AG04450 (cell line): Measurements from ENCODE around the gene SAFB2. TPM values are rescaled to one million over a fixed set of nuclear protein-coding genes. Genes with fewer than 3 reads are reported as not detected.

ENCODE experiments used
- CTCF ChIA-PET: fragments of 300-600, 350-600 bp; formaldehyde crosslinking; extraction: SDS; loops from one replicate; lab custom pipeline; 2022; ENCODE audit warnings: antibody characterized with exemption, inconsistent platforms; lab: Charles Lee
- POLR2A ChIA-PET: fragments of 350-600 bp; formaldehyde crosslinking; extraction: SDS; loops from one replicate; lab custom pipeline; 2021; ENCODE audit warnings: antibody characterized with exemption, inconsistent platforms; lab: Yijun Ruan, JAX
- DNase-seq: peaks from one replicate; pipeline ENCODE4 v3.0.0-alpha.2; 2011; ENCODE audit warnings: low read depth, low spot score
- H3K27ac ChIP-seq: one replicate; pipeline ENCODE4 v1.5.1; 2012; ENCODE audit warnings: low read depth, low read length, control low read depth
- H3K27me3 ChIP-seq: one replicate; pipeline ENCODE4 v1.6.0; 2012; ENCODE audit warnings: low read length; ENCODE audit not compliant: control insufficient read depth, insufficient read depth
- H3K4me3 ChIP-seq: 2 replicates; pipeline ENCODE4 v1.5.1; 2011; ENCODE audit warnings: mild to moderate bottlenecking, low read depth, low read length, control low read depth
- H3K9me3 ChIP-seq: 2 replicates; pipeline ENCODE4 v1.5.1; 2012; ENCODE audit warnings: low read length; ENCODE audit not compliant: control insufficient read depth, insufficient read depth
- CTCF ChIP-seq: IDR thresholded peaks from 2 replicates; pipeline ENCODE4 v1.5.1; 2011; ENCODE audit warnings: low read depth, low read length, control low read depth, inconsistent platforms
- polyA plus RNA-seq: library from polyadenylated mRNA; depleted of rRNA; stranded (reverse); fragments of >200 nt; gene quantifications from 2 replicates; pipeline ENCODE4 v1.2.3, GENCODE V29; 2011

The SAFB2 gene
- polyA plus RNA-seq, 1 experiment: 24.4 TPM

GRCh38 chr19:5559804-5560133 is 62.8 kb downstream of the SAFB2 start:
- CTCF ChIA-PET: no interaction called here
- no peak for DNase-seq
- Histone ChIP-seq H3K4me3 (no peak overlapping the region), H3K27me3 (peaks cover 36% of the 10 kb centered on the region), H3K27ac (no peak overlapping the region), H3K9me3 (peaks cover 18% of the 10 kb centered on the region)
- TF ChIP-seq CTCF: no peak
- POLR2A ChIA-PET: no interaction called here

GRCh38 chr19:5558101-5558621 is 64.4 kb downstream of the SAFB2 start:
- no peak overlapping the region for H3K4me3 ChIP-seq
- TF ChIP-seq CTCF: no peak
- peaks cover 18% of the 10 kb centered on the region for H3K9me3 ChIP-seq
- H3K27me3 ChIP-seq: peaks cover 36% of the 10 kb centered on the region
- H3K27ac ChIP-seq: no peak overlapping the region
- no peak for DNase-seq
- CTCF ChIA-PET: no interaction called here
- POLR2A ChIA-PET: no interaction called here

GRCh38 chr19:5557691-5558090 is 64.9 kb downstream of the SAFB2 start:
- Histone ChIP-seq H3K27me3 (peaks cover 36% of the 10 kb centered on the region), H3K9me3 (peaks cover 15% of the 10 kb centered on the region), H3K4me3 (no peak overlapping the region), H3K27ac (no peak overlapping the region)
- no peak for TF ChIP-seq CTCF
- CTCF ChIA-PET: no interaction called here
- DNase-seq: no peak
- POLR2A ChIA-PET: no interaction called here

GRCh38 chr19:5554828-5555227 is 67.7 kb downstream of the SAFB2 start:
- H3K9me3 ChIP-seq: no peaks in the 10 kb centered on the region
- CTCF ChIA-PET: no interaction called here
- peaks cover 18% of the 10 kb centered on the region for H3K27me3 ChIP-seq
- no peak for DNase-seq
- H3K27ac ChIP-seq: no peak overlapping the region
- H3K4me3 ChIP-seq: no peak overlapping the region
- TF ChIP-seq CTCF: no peak
- POLR2A ChIA-PET: no interaction called here

GRCh38 chr19:5553892-5554291 is 68.7 kb downstream of the SAFB2 start:
- Histone ChIP-seq H3K4me3 (no peak overlapping the region), H3K9me3 (no peaks in the 10 kb centered on the region), H3K27ac (no peak overlapping the region), H3K27me3 (peaks cover 11% of the 10 kb centered on the region)
- TF ChIP-seq CTCF: no peak
- no peak for DNase-seq
- CTCF ChIA-PET: interaction anchor here (0.7 kb wide), 1 partner anchor 17 kb away, joined by 5 read pairs; no protein-coding TSS in a partner anchor
- POLR2A ChIA-PET: no interaction called here
